Activated naive CD8-positive, alpha-beta T cell treated with anti-CD3 and anti-CD28 coated beads, Interleukin-2, amount 50 U/mL, for 24 hours (primary cell): ENCODE results near the gene RPH3AL.

ENCODE experiments used
- ATAC-seq: fragments of 150-1000 bp; cut with Tn5 transposase; one replicate; pipeline ENCODE4 v1.10.0; 2021
- DNase-seq: peaks from one replicate; pipeline ENCODE4 v3.0.0; 2021
- H3K27ac Mint-ChIP-seq: one replicate; pipeline ENCODE4 v1.8.0; 2021; ENCODE audit warnings: mild to moderate bottlenecking, mixed read lengths
- H3K27me3 Mint-ChIP-seq: one replicate; pipeline ENCODE4 v1.8.0; 2021; ENCODE audit warnings: mixed read lengths
- H3K36me3 Mint-ChIP-seq: one replicate; pipeline ENCODE4 v1.8.0; 2021; ENCODE audit warnings: low read depth, mixed read lengths
- H3K4me1 Mint-ChIP-seq: one replicate; pipeline ENCODE4 v1.8.0; 2021; ENCODE audit warnings: mixed read lengths
- H3K4me3 Mint-ChIP-seq: one replicate; pipeline ENCODE4 v1.8.0; 2021; ENCODE audit warnings: mild to moderate bottlenecking, moderate library complexity, mixed read lengths
- H3K9me3 Mint-ChIP-seq: one replicate; pipeline ENCODE4 v1.8.0; 2021; ENCODE audit warnings: mixed read lengths

Gene RPH3AL

GRCh38 chr17:258906-259305 is 93.7 kb downstream of the RPH3AL start:
- H3K27ac Mint-ChIP-seq, result no peak overlapping the region

DNA sequence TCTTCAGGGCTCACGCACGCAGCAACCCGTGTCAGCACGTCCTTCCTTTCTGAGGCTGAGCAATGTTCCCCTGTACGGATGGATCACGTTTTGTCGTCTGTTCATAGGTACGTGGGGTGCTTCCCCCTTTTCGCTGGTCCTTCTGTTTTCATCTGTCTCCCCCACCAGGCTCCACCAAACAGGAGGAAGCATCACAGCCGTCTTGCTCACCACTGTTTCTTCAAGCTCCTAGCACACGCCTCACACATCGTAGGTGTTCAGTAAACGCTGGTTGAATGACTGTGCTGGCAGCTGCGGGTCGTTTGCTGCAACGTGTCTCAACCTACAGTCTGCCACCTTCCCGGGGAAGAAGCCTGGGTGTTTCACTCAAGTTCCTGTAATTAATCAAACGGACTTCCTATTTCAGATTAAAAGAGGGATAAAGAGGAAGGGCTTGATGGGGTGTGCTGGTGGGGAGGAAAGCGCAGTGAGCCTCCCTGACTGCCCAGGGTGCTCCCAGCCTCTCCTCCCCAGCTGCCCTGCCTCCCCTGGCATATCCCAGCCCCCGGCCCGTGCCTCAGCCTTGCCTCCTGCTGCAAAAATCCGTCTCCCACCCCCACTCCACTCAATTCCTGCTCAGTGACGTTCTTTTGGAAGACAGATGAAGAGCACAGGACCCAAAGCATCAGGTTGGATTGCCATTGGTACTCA is 94.4 kb downstream of the RPH3AL start:
- ATAC-seq (no peak), DNase-seq (no peak)
- Mint-ChIP-seq H3K27me3 (no peaks in the 10 kb centered on the region), H3K4me1 (no peaks in the 10 kb centered on the region), H3K27ac (no peak overlapping the region), H3K9me3 (no peaks in the 10 kb centered on the region), H3K36me3 (peaks cover 5% of the 10 kb centered on the region), H3K4me3 (no peak overlapping the region)

More at GRCh38 chr17:258906-259305, 93.7 kb downstream of the RPH3AL start:
- Mint-ChIP-seq H3K4me3 (no peak overlapping the region), H3K27me3 (no peaks in the 10 kb centered on the region), H3K36me3 (peaks cover 5% of the 10 kb centered on the region), H3K4me1 (no peaks in the 10 kb centered on the region), H3K9me3 (no peaks in the 10 kb centered on the region)
- no peak for DNase-seq
- no peak for ATAC-seq

GRCh38 chr17:253091-253846 is 99.3 kb downstream of the RPH3AL start:
- Mint-ChIP-seq H3K27me3 (no peaks in the 10 kb centered on the region), H3K4me3 (no peak overlapping the region), H3K27ac (no peak overlapping the region), H3K4me1 (no peaks in the 10 kb centered on the region), H3K9me3 (no peaks in the 10 kb centered on the region), H3K36me3 (no peaks in the 10 kb centered on the region)
- DNase-seq (no peak), ATAC-seq (no peak)

DNA sequence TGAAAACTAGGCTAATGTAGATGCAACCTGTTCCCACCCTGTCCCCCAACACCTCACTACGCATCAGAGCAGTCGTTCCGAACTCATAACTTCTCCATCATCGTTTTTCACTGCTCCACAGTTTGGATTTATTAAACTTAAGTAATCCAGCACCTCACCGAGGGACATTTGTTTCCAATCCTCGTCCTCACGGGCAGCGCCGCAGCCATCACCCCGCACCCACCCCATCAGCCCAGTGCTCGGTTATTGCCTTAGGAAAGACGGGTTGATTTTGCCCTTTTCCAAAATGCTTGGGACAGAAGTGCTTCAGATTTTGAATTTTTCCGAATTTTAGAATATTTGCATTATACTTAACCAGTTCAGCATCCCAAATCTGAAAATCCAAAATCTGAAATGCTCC is 100.2 kb downstream of the RPH3AL start:
- no peaks in the 10 kb centered on the region for H3K36me3 Mint-ChIP-seq
- no peak for ATAC-seq
- no peak overlapping the region for H3K4me3 Mint-ChIP-seq
- no peak overlapping the region for H3K27ac Mint-ChIP-seq
- no peak for DNase-seq
- H3K4me1 Mint-ChIP-seq, result no peaks in the 10 kb centered on the region
- H3K9me3 Mint-ChIP-seq, result no peaks in the 10 kb centered on the region
- no peaks in the 10 kb centered on the region for H3K27me3 Mint-ChIP-seq

DNA sequence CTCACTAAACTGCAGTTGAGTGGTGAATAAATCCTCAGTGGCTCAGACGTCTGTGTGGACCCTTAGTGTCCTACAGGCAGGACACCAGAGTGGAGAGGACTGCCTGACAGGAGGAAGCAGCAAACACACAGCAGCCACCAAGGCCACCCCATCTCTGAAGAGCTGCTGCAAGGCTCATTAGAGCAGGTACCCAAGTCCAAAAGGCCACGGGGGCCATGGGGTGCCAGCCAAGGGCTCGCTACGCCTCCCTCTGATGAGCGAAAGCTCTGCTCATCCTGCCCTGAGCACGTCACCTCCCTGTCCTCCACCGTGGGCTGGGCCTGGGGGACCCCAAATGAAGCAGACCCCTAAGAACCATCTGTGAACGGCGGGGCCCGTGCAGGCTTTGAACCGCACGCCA is 101.1 kb downstream of the RPH3AL start:
- ATAC-seq (no peak), DNase-seq (no peak)
- Mint-ChIP-seq H3K4me3 (no peak overlapping the region), H3K4me1 (no peaks in the 10 kb centered on the region), H3K27ac (no peak overlapping the region), H3K9me3 (no peaks in the 10 kb centered on the region), H3K27me3 (no peaks in the 10 kb centered on the region), H3K36me3 (no peaks in the 10 kb centered on the region)

GRCh38 chr17:250487-251300 is 101.9 kb downstream of the RPH3AL start:
- DNase-seq (no peak), ATAC-seq (no peak)
- no peak overlapping the region for H3K4me3 Mint-ChIP-seq
- no peaks in the 10 kb centered on the region for H3K4me1 Mint-ChIP-seq
- H3K27ac Mint-ChIP-seq, result no peak overlapping the region
- H3K27me3 Mint-ChIP-seq, result no peaks in the 10 kb centered on the region
- no peaks in the 10 kb centered on the region for H3K36me3 Mint-ChIP-seq
- no peaks in the 10 kb centered on the region for H3K9me3 Mint-ChIP-seq

DNA sequence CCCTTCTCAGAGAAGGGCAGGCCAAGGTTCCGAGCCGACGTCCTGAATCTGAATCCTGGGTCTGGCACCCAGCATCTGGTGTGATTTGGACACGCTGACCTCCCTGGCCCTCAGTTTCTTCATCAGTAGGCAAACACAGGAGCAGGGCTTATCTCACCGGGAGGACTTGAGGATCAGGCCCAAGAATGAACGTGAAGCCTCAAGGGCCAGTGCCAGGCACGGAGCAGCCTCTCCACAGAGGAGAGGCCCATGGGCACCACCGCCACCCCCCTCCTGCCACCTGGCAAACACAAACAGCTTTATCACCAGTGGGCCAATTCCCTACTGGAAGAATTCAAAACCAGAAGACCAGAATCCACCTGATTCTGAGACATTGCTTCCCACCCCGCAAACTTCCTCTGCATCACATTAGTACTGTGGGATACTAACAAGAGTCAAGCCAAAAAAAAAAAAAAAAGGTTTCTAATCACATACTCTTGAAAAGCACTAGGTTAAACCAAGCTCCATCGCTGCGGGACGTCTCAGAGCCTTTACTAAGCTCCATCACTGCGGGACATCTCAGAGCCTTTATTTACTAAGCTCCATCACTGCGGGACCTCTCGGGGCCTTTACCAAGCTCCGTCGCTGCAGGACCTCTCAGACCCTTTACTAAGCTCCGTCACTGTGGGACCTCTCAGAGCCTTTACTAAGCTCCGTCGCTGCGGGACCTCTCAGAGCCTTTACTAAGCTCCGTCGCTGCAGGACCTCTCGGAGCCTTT is 103.2 kb downstream of the RPH3AL start:
- Mint-ChIP-seq H3K9me3 (no peaks in the 10 kb centered on the region), H3K27me3 (no peaks in the 10 kb centered on the region), H3K36me3 (no peaks in the 10 kb centered on the region), H3K4me1 (no peaks in the 10 kb centered on the region), H3K4me3 (no peak overlapping the region), H3K27ac (no peak overlapping the region)
- ATAC-seq (no peak), DNase-seq (no peak)

DNA sequence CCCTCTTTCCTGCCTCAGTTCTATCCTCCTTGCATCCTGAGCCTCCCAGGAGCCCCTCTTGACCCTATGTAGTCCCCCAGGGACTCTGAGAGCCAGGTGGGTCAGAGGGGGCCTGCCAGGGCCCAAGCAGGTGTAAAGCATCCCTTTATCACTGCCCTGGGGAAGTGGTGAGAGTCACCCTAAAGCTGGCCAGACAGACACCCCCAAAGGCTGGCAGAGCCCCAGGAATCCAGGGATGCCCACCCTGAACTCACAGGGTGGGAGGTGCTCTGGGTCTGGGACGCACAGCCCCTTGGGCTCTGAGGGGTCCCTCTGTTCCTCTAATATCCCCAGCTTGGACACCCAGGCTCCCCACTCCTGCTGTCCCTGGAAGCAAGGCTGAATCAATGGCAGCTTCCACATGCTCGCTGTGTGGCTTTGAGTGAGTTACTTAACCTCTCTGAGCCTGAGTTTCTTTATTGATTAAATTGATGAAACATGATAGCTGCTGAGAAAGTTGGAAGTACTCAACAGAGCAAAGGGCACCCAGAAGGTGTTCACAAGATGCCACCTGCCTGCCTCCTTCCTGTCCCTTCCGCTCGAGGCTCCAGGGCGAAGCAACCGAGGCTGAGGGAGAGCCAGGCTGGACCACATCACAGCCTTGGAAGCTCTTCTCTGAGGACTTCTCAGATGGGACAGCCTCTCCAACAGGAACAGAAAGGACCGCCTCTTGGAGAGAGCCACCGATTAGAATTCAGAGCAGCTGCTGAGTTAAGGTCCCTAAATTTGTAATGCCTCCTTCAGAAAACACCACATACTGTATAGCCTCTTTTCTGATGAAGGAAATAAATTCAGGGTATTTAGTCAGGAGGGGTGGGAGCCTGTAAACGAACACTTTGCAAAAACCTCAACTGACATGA is 104.0 kb downstream of the RPH3AL start:
- Mint-ChIP-seq H3K4me3 (no peak overlapping the region), H3K27me3 (no peaks in the 10 kb centered on the region), H3K9me3 (no peaks in the 10 kb centered on the region), H3K4me1 (no peaks in the 10 kb centered on the region), H3K27ac (no peak overlapping the region), H3K36me3 (no peaks in the 10 kb centered on the region)
- no peak for ATAC-seq
- DNase-seq, result no peak

DNA sequence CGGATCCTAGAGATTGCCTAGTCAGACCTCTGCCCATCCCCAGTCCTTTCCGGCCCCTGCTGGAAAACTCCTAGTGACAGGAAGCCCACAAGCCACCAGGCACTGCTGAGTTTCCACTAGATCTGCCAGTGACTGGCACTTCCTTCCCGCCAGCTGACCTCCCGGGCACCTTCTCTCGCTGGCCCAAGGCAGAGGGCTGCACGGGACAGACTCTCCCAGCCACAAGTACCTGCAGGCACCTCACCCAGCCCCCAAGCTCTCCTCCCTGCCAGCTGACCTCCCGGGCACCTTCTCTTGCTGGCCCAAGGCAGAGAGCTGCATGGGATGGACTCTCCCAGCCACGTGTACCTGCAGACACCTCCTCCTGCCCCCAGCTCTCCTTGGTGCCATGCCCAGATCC is 104.8 kb downstream of the RPH3AL start:
- H3K4me1 Mint-ChIP-seq, result no peaks in the 10 kb centered on the region
- no peak overlapping the region for H3K4me3 Mint-ChIP-seq
- no peak for DNase-seq
- H3K36me3 Mint-ChIP-seq, result no peaks in the 10 kb centered on the region
- no peaks in the 10 kb centered on the region for H3K27me3 Mint-ChIP-seq
- no peaks in the 10 kb centered on the region for H3K9me3 Mint-ChIP-seq
- no peak overlapping the region for H3K27ac Mint-ChIP-seq
- no peak for ATAC-seq

DNA sequence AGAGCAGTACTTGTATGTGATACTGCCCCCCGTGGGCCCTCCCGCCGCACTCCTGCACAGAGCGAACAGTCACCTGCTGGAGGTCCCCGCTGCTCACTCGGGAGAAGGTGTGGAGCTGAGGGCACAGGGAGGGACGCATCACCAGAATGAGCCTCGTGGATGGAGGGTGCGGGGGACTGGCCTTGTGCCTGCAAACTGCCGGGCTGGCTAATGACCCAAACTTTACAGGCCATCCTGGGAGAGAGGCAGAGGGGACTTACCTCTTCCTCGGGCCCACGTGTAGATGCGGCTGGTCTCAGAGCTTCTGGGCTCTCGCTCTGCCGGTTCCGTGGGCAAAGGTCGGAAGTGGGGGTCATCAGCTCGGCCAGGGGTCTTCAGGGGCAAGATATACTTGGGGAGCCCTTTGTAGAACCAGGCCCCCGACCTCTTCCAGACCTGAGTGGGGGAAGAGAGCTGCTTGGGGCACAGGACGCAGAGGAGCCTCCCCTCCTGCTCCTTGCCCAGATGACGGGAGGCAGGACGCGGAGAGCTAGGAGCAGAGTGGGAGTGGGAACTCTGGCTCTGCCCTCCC is 105.7 kb downstream of the RPH3AL start:
- no peak for ATAC-seq
- no peaks in the 10 kb centered on the region for H3K36me3 Mint-ChIP-seq
- H3K27ac Mint-ChIP-seq, result no peak overlapping the region
- H3K4me1 Mint-ChIP-seq, result no peaks in the 10 kb centered on the region
- no peak overlapping the region for H3K4me3 Mint-ChIP-seq
- DNase-seq, result no peak
- H3K9me3 Mint-ChIP-seq, result no peaks in the 10 kb centered on the region
- no peaks in the 10 kb centered on the region for H3K27me3 Mint-ChIP-seq

- Mint-ChIP-seq H3K9me3 (no peaks in the 10 kb centered on the region), H3K27ac (no peak overlapping the region), H3K27me3 (no peaks in the 10 kb centered on the region), H3K36me3 (no peaks in the 10 kb centered on the region), H3K4me3 (no peak overlapping the region), H3K4me1 (no peaks in the 10 kb centered on the region)
- ATAC-seq (no peak), DNase-seq (no peak)
These were observed 106.4 kb downstream of the RPH3AL start for GRCh38 chr17:246226-246625.

DNA sequence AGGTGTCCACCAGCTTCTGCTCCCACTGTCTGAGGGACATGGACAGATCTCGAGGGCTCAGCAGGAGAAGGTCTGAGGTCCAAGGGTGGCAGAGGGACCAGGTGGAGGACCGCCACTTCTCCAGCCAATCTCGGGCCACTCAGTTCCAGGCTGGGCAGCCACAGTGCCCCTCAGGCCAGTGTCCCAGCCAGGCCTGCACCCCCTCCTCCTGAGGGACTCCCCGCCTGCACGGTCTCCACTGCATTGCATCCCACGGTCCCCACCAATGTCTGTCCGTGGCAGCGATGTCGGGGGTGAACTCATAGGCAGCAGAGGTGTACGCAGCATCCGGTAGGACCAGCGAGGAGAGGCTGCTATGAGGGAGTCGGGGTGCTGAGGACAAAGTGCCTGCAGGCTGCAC is 107.0 kb downstream of the RPH3AL start:
- no peaks in the 10 kb centered on the region for H3K36me3 Mint-ChIP-seq
- no peaks in the 10 kb centered on the region for H3K9me3 Mint-ChIP-seq
- H3K4me3 Mint-ChIP-seq, result no peak overlapping the region
- DNase-seq, result no peak
- no peaks in the 10 kb centered on the region for H3K27me3 Mint-ChIP-seq
- ATAC-seq, result no peak
- no peaks in the 10 kb centered on the region for H3K4me1 Mint-ChIP-seq
- H3K27ac Mint-ChIP-seq, result no peak overlapping the region

- no peaks in the 10 kb centered on the region for H3K36me3 Mint-ChIP-seq
- H3K4me3 Mint-ChIP-seq, result no peak overlapping the region
- no peak overlapping the region for H3K27ac Mint-ChIP-seq
- DNase-seq, result no peak
- H3K27me3 Mint-ChIP-seq, result no peaks in the 10 kb centered on the region
- ATAC-seq, result no peak
- no peaks in the 10 kb centered on the region for H3K9me3 Mint-ChIP-seq
- H3K4me1 Mint-ChIP-seq, result no peaks in the 10 kb centered on the region
These were observed 107.6 kb downstream of the RPH3AL start for GRCh38 chr17:245020-245419.
